ENCODE measurements around the gene RGS3.

Gene RGS3

GRCh38 chr9:113520109-113520642 is 56.6 kb downstream of the RGS3 start:
- no peaks in the 10 kb centered on the region for H3K9me3 ChIP-seq (ENCODE audit: severe bottlenecking)
- peaks cover 8% of the 10 kb centered on the region for H3K4me1 ChIP-seq (ENCODE audit: insufficient read depth, poor library complexity, severe bottlenecking)
- H3K27me3 ChIP-seq (ENCODE audit: insufficient read depth, poor library complexity, severe bottlenecking) = no peaks in the 10 kb centered on the region
- H3K4me3 ChIP-seq (ENCODE audit: severe bottlenecking) = no peak overlapping the region
- no peak for DNase-seq (ENCODE audit: low spot score)
- ATAC-seq (ENCODE audit: low read depth) = peak; percentile 78
- no peak for TF ChIP-seq CTCF (IDR thresholded peaks at IDR 0.05; ENCODE audit: poor library complexity, severe bottlenecking)
- no peak overlapping the region for H3K27ac ChIP-seq (ENCODE audit: poor library complexity, severe bottlenecking)
- no peaks in the 10 kb centered on the region for H3K36me3 ChIP-seq (ENCODE audit: low read depth)

- H3K4me3 ChIP-seq (ENCODE audit: severe bottlenecking) = no peak overlapping the region
- no peak overlapping the region for H3K27ac ChIP-seq (ENCODE audit: poor library complexity, severe bottlenecking)
Measured at GRCh38 chr9:113521693-113522255, 58.2 kb downstream of the RGS3 start.

GRCh38 chr9:113522419-113522818 is 58.9 kb downstream of the RGS3 start:
- Histone ChIP-seq H3K27ac (ENCODE audit: poor library complexity, severe bottlenecking) (no peak overlapping the region), H3K9me3 (ENCODE audit: severe bottlenecking) (no peaks in the 10 kb centered on the region), H3K4me3 (ENCODE audit: severe bottlenecking) (no peak overlapping the region), H3K36me3 (ENCODE audit: low read depth) (no peaks in the 10 kb centered on the region), H3K4me1 (ENCODE audit: insufficient read depth, poor library complexity, severe bottlenecking) (peaks cover 8% of the 10 kb centered on the region), H3K27me3 (ENCODE audit: insufficient read depth, poor library complexity, severe bottlenecking) (no peaks in the 10 kb centered on the region)
- no peak for ATAC-seq (ENCODE audit: low read depth)
- no peak for TF ChIP-seq CTCF (IDR thresholded peaks at IDR 0.05; ENCODE audit: poor library complexity, severe bottlenecking)
- DNase-seq (ENCODE audit: low spot score) = no peak

More at GRCh38 chr9:113521693-113522255, 58.2 kb downstream of the RGS3 start:
- no peaks in the 10 kb centered on the region for H3K27me3 ChIP-seq (ENCODE audit: insufficient read depth, poor library complexity, severe bottlenecking)
- no peaks in the 10 kb centered on the region for H3K36me3 ChIP-seq (ENCODE audit: low read depth)
- no peak for DNase-seq (ENCODE audit: low spot score)
- no peak for TF ChIP-seq CTCF (IDR thresholded peaks at IDR 0.05; ENCODE audit: poor library complexity, severe bottlenecking)
- no peak for ATAC-seq (ENCODE audit: low read depth)
- no peaks in the 10 kb centered on the region for H3K9me3 ChIP-seq (ENCODE audit: severe bottlenecking)
- H3K4me1 ChIP-seq (ENCODE audit: insufficient read depth, poor library complexity, severe bottlenecking) = peaks cover 8% of the 10 kb centered on the region

GRCh38 chr9:113522858-113523257 is 59.3 kb downstream of the RGS3 start:
- Histone ChIP-seq H3K9me3 (ENCODE audit: severe bottlenecking) (no peaks in the 10 kb centered on the region), H3K36me3 (ENCODE audit: low read depth) (no peaks in the 10 kb centered on the region), H3K27me3 (ENCODE audit: insufficient read depth, poor library complexity, severe bottlenecking) (no peaks in the 10 kb centered on the region), H3K27ac (ENCODE audit: poor library complexity, severe bottlenecking) (no peak overlapping the region), H3K4me1 (ENCODE audit: insufficient read depth, poor library complexity, severe bottlenecking) (peaks cover 8% of the 10 kb centered on the region), H3K4me3 (ENCODE audit: severe bottlenecking) (no peak overlapping the region)
- TF ChIP-seq CTCF (IDR thresholded peaks at IDR 0.05; ENCODE audit: poor library complexity, severe bottlenecking) = no peak
- ATAC-seq (ENCODE audit: low read depth) = no peak
- no peak for DNase-seq (ENCODE audit: low spot score)

- Histone ChIP-seq H3K4me3 (ENCODE audit: severe bottlenecking) (no peak overlapping the region), H3K27me3 (ENCODE audit: insufficient read depth, poor library complexity, severe bottlenecking) (no peaks in the 10 kb centered on the region), H3K36me3 (ENCODE audit: low read depth) (no peaks in the 10 kb centered on the region), H3K9me3 (ENCODE audit: severe bottlenecking) (no peaks in the 10 kb centered on the region), H3K27ac (ENCODE audit: poor library complexity, severe bottlenecking) (no peak overlapping the region), H3K4me1 (ENCODE audit: insufficient read depth, poor library complexity, severe bottlenecking) (peaks cover 8% of the 10 kb centered on the region)
- TF ChIP-seq CTCF (IDR thresholded peaks at IDR 0.05; ENCODE audit: poor library complexity, severe bottlenecking) = no peak
- ATAC-seq (ENCODE audit: low read depth) (no peak), DNase-seq (ENCODE audit: low spot score) (no peak)
Measured at GRCh38 chr9:113523421-113524141, 60.1 kb downstream of the RGS3 start.

Data from RWPE2 (cell line).